Upper lobe of right lung (tissue), 1 donor: ENCODE results near the gene TPST2. TPM values are rescaled to one million over a fixed set of nuclear protein-coding genes. Genes with fewer than 3 reads are reported as not detected.

ENCODE experiments used
- ATAC-seq: fragments of 200-7000 bp; cut with Tn5 transposase; one replicate; pipeline ENCODE4 v1.9.1; 2020; ENCODE audit warnings: mild to moderate bottlenecking, moderate library complexity
- DNase-seq: peaks from one replicate; pipeline ENCODE4 v3.0.0-alpha.2; 2020
- H3K27ac ChIP-seq: fragments of 200-600 bp; one replicate; pipeline ENCODE4 v1.8.0; 2022
- H3K27me3 ChIP-seq: fragments of 200-600 bp; one replicate; pipeline ENCODE4 v1.8.0; 2022; ENCODE audit warnings: mild to moderate bottlenecking
- H3K36me3 ChIP-seq: fragments of 200-600 bp; one replicate; pipeline ENCODE4 v1.8.0; 2022
- H3K4me1 ChIP-seq: fragments of 200-600 bp; one replicate; pipeline ENCODE4 v1.8.0; 2022
- H3K4me3 ChIP-seq: fragments of 200-600 bp; one replicate; pipeline ENCODE4 v1.8.0; 2022; ENCODE audit warnings: mild to moderate bottlenecking
- H3K9me3 ChIP-seq: fragments of 200-600 bp; one replicate; pipeline ENCODE4 v1.8.0; 2022
- CTCF ChIP-seq: fragments of 200-600 bp; IDR thresholded peaks from one replicate; pipeline ENCODE4 v1.8.0; 2022; ENCODE audit warnings: antibody characterized with exemption
- intact Hi-C: fragments of 100-400 bp; cut with DNase I; formaldehyde crosslinking; loops from one replicate; pipeline ENCODE4 v1.11.0; 2022
- microRNA-seq: library from miRNA; unstranded; fragments of <30 nt; microRNA quantifications from one replicate; pipeline ENCODE4 v1.2.0, GENCODE V29; 2020; ENCODE audit warnings: borderline microRNAs expressed
- total RNA-seq: library from RNA; stranded (reverse); fragmentation: NEBNext Ultra II Directional; extraction: Animal tissue kit (Norgen Biotek cat#: 25700); gene quantifications from one replicate; pipeline ENCODE4 v1.2.1, GENCODE V29; 2021
- donor health status: DM: no; HTN: yes; CAD: no; lungs with severe emphysema.

TPST2 gene
- total RNA-seq, 1 donor from 2014 or later = 83.1 TPM

- H3K4me3 ChIP-seq = no peak overlapping the region
- no peak overlapping the region for H3K27ac ChIP-seq
- intact Hi-C loops = no loop called here
- no peak for TF ChIP-seq CTCF
- no peaks in the 10 kb centered on the region for H3K27me3 ChIP-seq
- peaks cover 80% of the 10 kb centered on the region for H3K36me3 ChIP-seq
- peaks cover 9% of the 10 kb centered on the region for H3K4me1 ChIP-seq
- DNase-seq (no peak), ATAC-seq (no peak)
- no peaks in the 10 kb centered on the region for H3K9me3 ChIP-seq
These were observed 115.2 kb downstream of the TPST2 start for GRCh38 chr22:26474682-26475081.

Small RNA genes within 50 kb of the gene (microRNA-seq; reads per million reads assigned to microRNA genes)
- 1.3 reads per million for gene MIR548J

Other genes starting within 250 kb of the TPST2 start
- 1.2 TPM for gene ASPHD2, start 160.9 kb downstream of the TPST2 start, total RNA-seq
- gene HPS4, start 106.3 kb downstream of the TPST2 start, total RNA-seq = 31.0 TPM
- 14.6 TPM for gene SRRD, start 106.3 kb downstream of the TPST2 start, total RNA-seq
- 33.1 TPM for gene TFIP11, start 77.7 kb downstream of the TPST2 start, total RNA-seq
- 0.55 TPM for gene CRYBB1, start 27.9 kb upstream of the TPST2 start, total RNA-seq
- not detected for gene CRYBA4, start 31.8 kb upstream of the TPST2 start, total RNA-seq
- 6.1 TPM for gene MIAT, start 67.5 kb upstream of the TPST2 start, total RNA-seq